WTC11 (cell line): ENCODE results near the gene UBR4. TPM values are rescaled to one million over a fixed set of nuclear protein-coding genes. Genes with fewer than 3 reads are reported as not detected.

Experiments
- ATAC-seq: fragments of 200-7000 bp; cut with Tn5 transposase; 2 replicates; pipeline ENCODE4 v1.10.0; 2021; ENCODE audit warnings: mild to moderate bottlenecking, moderate library complexity
- CTCF ChIA-PET: fragments of 300-600 bp; sonication (Branson Sonifier 250); formaldehyde crosslinking; loops from one replicate; lab custom pipeline; 2021; ENCODE audit warnings: antibody characterized with exemption; lab: Charles Lee
- POLR2A ChIA-PET: fragments of 350-600 bp; sonication (Branson Sonifier 250); formaldehyde crosslinking; loops from one replicate; lab custom pipeline; 2021; ENCODE audit warnings: antibody characterized with exemption; lab: Charles Lee
- DNase-seq: peaks from one replicate; pipeline ENCODE4 v3.0.0; 2021; ENCODE audit warnings: low spot score
- H3K27ac Mint-ChIP-seq: 2 replicates; pipeline ENCODE4 v1.8.0; 2021; ENCODE audit warnings: mixed read lengths
- H3K27me3 Mint-ChIP-seq: 2 replicates; pipeline ENCODE4 v1.8.0; 2021; ENCODE audit warnings: low read depth, mild to moderate bottlenecking, moderate library complexity, mixed read lengths
- H3K36me3 Mint-ChIP-seq: 2 replicates; pipeline ENCODE4 v1.8.0; 2021; ENCODE audit warnings: mixed read lengths
- H3K4me1 Mint-ChIP-seq: 2 replicates; pipeline ENCODE4 v1.8.0; 2022; ENCODE audit warnings: mixed read lengths
- H3K4me3 Mint-ChIP-seq: 2 replicates; pipeline ENCODE4 v1.8.0; 2021; ENCODE audit warnings: mild to moderate bottlenecking, moderate library complexity, mixed read lengths
- H3K9me3 Mint-ChIP-seq: 2 replicates; pipeline ENCODE4 v1.8.0; 2021; ENCODE audit warnings: mixed read lengths
- EMX1 ChIP-seq: fragments of 250-450 bp; sonication (Bioruptor Pico); IDR thresholded peaks from 2 replicates; pipeline ENCODE4 v1.8.0; 2021; ENCODE audit warnings: mild to moderate bottlenecking
- ETV6 ChIP-seq: sonication (generic); formaldehyde crosslinking; IDR thresholded peaks from 2 replicates; pipeline ENCODE4 v1.8.1; 2022; ENCODE audit warnings: mild to moderate bottlenecking, missing genetic modification reagents
- JAZF1 ChIP-seq: fragments of 250-450 bp; sonication (Bioruptor Pico); IDR thresholded peaks from 2 replicates; pipeline ENCODE4 v1.9.0; 2021; ENCODE audit warnings: moderate library complexity, mild to moderate bottlenecking, inconsistent platforms
- NR2C2 ChIP-seq: sonication (generic); formaldehyde crosslinking; IDR thresholded peaks from 2 replicates; pipeline ENCODE4 v1.8.0; 2022; ENCODE audit warnings: mild to moderate bottlenecking, missing genetic modification reagents
- TCF7 ChIP-seq: sonication (generic); formaldehyde crosslinking; IDR thresholded peaks from 2 replicates; pipeline ENCODE4 v1.8.0; 2022; ENCODE audit warnings: mild to moderate bottlenecking, low read depth, missing genetic modification reagents, moderate library complexity
- ZBTB21 ChIP-seq: sonication (generic); formaldehyde crosslinking; IDR thresholded peaks from 2 replicates; pipeline ENCODE4 v1.8.1; 2023; ENCODE audit warnings: mild to moderate bottlenecking, missing genetic modification reagents, borderline replicate concordance
- ZNF219 ChIP-seq: sonication (generic); formaldehyde crosslinking; IDR thresholded peaks from 2 replicates; pipeline ENCODE4 v1.8.0; 2023; ENCODE audit warnings: missing genetic modification reagents, mild to moderate bottlenecking, borderline replicate concordance
- ZNF396 ChIP-seq: fragments of 250-450 bp; sonication (Bioruptor Pico); IDR thresholded peaks from 2 replicates; pipeline ENCODE4 v1.8.0; 2021; ENCODE audit warnings: mild to moderate bottlenecking, moderate library complexity, borderline replicate concordance
- total RNA-seq: library from RNA; stranded (reverse); gene quantifications from 3 replicates; pipeline ENCODE4 v1.2.3, GENCODE V29; 2021
- TF ChIP-seq, protein P1 (sequence below): fragments of 250-450 bp; sonication (Bioruptor Pico); IDR thresholded peaks from 2 replicates; pipeline ENCODE4 v1.9.0; 2021; ENCODE audit warnings: moderate library complexity, mild to moderate bottlenecking, inconsistent platforms, borderline replicate concordance
- TF ChIP-seq, protein P2 (sequence below): sonication (generic); formaldehyde crosslinking; IDR thresholded peaks from 2 replicates; pipeline ENCODE4 v1.8.1; 2022; ENCODE audit warnings: low read depth, missing genetic modification reagents, borderline replicate concordance
- TF ChIP-seq, protein P3 (sequence below): sonication (generic); formaldehyde crosslinking; IDR thresholded peaks from 2 replicates; pipeline ENCODE4 v1.8.0; 2023; ENCODE audit warnings: missing genetic modification reagents, mild to moderate bottlenecking, borderline replicate concordance
- TF ChIP-seq, protein P4 (sequence below): fragments of 250-450 bp; sonication (Bioruptor Pico); conservative IDR thresholded peaks from 2 replicates; pipeline ENCODE4 v1.9.0; 2021; ENCODE audit warnings: mild to moderate bottlenecking
- TF ChIP-seq, protein P5 (sequence below): sonication (generic); formaldehyde crosslinking; IDR thresholded peaks from 2 replicates; pipeline ENCODE4 v1.8.1; 2022; ENCODE audit warnings: mild to moderate bottlenecking, moderate library complexity, missing genetic modification reagents
- TF ChIP-seq, protein P6 (sequence below): sonication (generic); formaldehyde crosslinking; IDR thresholded peaks from 2 replicates; pipeline ENCODE4 v1.8.0; 2023; ENCODE audit warnings: mild to moderate bottlenecking, missing genetic modification reagents

The UBR4 gene
- total RNA-seq, 1 experiment from 2014 or later: 179 TPM

DNA sequence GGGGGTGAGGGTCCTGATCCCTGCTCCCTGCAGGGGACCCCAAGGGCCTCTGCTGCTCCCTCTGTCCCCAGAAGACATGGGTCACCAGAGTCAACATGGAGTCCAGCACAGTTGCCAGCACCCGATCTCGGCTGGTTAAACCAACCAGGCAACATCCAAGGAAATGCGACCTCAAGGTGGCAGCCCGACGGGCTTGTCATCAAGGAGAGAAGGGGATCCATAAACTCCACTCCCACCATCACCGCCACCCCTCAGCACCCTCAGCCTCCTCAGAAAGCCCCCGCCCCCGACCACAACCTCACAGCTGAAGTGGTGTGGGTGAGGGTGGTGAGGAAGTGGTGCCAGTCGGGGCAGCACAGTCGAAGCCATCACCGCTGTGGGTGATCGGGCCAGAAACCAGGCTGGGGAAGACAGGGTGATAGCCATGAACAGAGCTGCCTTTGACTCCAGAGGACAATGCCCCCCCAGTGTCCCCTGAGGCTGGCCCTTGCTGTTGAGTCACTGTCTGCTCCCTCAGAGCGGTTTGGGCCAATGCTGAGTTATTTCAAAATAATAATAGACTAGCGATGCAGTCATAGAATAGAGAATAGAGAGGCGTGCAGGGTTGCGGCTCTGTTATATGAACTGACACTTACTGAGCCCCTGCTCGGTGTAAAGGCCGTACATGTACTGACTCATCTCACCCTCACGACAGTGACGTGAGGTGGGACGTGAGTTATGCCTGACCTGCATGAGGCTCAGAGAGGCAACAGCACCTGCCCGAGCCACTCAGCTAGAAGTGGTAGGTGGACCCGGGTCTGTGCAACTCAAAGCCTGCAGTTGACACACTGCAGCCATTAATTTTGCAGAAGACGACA is 164.9 kb downstream of the UBR4 start:
- no peaks in the 10 kb centered on the region for H3K9me3 Mint-ChIP-seq
- DNase-seq: no peak
- ATAC-seq: no peak
- no peaks in the 10 kb centered on the region for H3K36me3 Mint-ChIP-seq
- H3K4me1 Mint-ChIP-seq: peaks cover 10% of the 10 kb centered on the region
- TF ChIP-seq, protein P1, sequence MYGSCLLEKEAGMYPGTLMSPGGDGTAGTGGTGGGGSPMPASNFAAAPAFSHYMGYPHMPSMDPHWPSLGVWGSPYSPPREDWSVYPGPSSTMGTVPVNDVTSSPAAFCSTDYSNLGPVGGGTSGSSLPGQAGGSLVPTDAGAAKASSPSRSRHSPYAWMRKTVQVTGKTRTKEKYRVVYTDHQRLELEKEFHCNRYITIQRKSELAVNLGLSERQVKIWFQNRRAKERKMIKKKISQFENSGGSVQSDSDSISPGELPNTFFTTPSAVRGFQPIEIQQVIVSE (CRISPR knock-in tag): no peak
- TF ChIP-seq, protein P2, sequence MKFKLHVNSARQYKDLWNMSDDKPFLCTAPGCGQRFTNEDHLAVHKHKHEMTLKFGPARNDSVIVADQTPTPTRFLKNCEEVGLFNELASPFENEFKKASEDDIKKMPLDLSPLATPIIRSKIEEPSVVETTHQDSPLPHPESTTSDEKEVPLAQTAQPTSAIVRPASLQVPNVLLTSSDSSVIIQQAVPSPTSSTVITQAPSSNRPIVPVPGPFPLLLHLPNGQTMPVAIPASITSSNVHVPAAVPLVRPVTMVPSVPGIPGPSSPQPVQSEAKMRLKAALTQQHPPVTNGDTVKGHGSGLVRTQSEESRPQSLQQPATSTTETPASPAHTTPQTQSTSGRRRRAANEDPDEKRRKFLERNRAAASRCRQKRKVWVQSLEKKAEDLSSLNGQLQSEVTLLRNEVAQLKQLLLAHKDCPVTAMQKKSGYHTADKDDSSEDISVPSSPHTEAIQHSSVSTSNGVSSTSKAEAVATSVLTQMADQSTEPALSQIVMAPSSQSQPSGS (CRISPR knock-in tag): no peak
- TF ChIP-seq TCF7 (CRISPR knock-in tag) (no peak), JAZF1 (CRISPR knock-in tag) (no peak), ZBTB21 (CRISPR knock-in tag) (no peak), ZNF396 (no peak), ETV6 (CRISPR knock-in tag) (no peak), NR2C2 (CRISPR knock-in tag) (no peak), EMX1 (no peak), ZNF219 (CRISPR knock-in tag) (no peak)
- TF ChIP-seq, protein P3, sequence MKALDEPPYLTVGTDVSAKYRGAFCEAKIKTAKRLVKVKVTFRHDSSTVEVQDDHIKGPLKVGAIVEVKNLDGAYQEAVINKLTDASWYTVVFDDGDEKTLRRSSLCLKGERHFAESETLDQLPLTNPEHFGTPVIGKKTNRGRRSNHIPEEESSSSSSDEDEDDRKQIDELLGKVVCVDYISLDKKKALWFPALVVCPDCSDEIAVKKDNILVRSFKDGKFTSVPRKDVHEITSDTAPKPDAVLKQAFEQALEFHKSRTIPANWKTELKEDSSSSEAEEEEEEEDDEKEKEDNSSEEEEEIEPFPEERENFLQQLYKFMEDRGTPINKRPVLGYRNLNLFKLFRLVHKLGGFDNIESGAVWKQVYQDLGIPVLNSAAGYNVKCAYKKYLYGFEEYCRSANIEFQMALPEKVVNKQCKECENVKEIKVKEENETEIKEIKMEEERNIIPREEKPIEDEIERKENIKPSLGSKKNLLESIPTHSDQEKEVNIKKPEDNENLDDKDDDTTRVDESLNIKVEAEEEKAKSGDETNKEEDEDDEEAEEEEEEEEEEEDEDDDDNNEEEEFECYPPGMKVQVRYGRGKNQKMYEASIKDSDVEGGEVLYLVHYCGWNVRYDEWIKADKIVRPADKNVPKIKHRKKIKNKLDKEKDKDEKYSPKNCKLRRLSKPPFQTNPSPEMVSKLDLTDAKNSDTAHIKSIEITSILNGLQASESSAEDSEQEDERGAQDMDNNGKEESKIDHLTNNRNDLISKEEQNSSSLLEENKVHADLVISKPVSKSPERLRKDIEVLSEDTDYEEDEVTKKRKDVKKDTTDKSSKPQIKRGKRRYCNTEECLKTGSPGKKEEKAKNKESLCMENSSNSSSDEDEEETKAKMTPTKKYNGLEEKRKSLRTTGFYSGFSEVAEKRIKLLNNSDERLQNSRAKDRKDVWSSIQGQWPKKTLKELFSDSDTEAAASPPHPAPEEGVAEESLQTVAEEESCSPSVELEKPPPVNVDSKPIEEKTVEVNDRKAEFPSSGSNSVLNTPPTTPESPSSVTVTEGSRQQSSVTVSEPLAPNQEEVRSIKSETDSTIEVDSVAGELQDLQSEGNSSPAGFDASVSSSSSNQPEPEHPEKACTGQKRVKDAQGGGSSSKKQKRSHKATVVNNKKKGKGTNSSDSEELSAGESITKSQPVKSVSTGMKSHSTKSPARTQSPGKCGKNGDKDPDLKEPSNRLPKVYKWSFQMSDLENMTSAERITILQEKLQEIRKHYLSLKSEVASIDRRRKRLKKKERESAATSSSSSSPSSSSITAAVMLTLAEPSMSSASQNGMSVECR (CRISPR knock-in tag): no peak
- TF ChIP-seq, protein P4, sequence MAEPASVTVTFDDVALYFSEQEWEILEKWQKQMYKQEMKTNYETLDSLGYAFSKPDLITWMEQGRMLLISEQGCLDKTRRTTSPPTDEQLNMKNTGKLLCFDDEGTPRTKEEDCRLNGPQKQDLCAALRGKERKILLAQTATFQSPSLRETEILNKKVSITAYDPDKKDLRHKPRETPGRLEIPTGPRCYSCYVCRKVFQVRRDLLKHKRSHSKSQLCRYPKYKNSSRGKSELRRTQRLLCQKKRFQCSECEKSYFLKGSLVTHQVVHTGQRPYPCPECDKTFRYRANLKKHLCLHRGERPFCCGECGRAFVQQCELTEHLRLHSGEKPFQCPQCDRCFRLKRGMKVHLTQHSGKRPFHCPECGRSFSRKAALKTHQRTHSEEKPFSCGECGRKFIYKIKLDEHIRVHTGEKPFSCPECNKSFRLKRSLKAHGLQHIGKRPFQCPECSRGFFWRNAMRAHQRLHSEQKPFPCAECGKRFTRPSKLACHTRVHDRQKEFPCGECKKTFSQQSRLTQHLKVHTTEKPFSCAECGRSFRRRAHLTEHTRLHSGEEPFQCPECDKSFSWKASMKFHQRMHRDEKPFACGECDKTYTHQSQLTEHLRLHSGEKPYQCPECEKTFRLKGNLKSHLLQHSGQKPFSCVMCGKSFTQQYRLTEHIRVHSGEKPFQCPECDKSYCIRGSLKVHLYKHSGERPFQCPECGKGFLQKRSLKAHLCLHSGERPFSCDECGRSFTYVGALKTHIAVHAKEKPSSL (CRISPR knock-in tag): no peak
- TF ChIP-seq, protein P5, sequence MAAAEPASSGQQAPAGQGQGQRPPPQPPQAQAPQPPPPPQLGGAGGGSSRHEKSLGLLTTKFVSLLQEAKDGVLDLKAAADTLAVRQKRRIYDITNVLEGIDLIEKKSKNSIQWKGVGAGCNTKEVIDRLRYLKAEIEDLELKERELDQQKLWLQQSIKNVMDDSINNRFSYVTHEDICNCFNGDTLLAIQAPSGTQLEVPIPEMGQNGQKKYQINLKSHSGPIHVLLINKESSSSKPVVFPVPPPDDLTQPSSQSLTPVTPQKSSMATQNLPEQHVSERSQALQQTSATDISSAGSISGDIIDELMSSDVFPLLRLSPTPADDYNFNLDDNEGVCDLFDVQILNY (CRISPR knock-in tag): no peak
- TF ChIP-seq, protein P6, sequence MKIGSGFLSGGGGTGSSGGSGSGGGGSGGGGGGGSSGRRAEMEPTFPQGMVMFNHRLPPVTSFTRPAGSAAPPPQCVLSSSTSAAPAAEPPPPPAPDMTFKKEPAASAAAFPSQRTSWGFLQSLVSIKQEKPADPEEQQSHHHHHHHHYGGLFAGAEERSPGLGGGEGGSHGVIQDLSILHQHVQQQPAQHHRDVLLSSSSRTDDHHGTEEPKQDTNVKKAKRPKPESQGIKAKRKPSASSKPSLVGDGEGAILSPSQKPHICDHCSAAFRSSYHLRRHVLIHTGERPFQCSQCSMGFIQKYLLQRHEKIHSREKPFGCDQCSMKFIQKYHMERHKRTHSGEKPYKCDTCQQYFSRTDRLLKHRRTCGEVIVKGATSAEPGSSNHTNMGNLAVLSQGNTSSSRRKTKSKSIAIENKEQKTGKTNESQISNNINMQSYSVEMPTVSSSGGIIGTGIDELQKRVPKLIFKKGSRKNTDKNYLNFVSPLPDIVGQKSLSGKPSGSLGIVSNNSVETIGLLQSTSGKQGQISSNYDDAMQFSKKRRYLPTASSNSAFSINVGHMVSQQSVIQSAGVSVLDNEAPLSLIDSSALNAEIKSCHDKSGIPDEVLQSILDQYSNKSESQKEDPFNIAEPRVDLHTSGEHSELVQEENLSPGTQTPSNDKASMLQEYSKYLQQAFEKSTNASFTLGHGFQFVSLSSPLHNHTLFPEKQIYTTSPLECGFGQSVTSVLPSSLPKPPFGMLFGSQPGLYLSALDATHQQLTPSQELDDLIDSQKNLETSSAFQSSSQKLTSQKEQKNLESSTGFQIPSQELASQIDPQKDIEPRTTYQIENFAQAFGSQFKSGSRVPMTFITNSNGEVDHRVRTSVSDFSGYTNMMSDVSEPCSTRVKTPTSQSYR (CRISPR knock-in tag): no peak
- H3K4me3 Mint-ChIP-seq: no peak overlapping the region
- ChIA-PET CTCF (interaction anchor here (1.1 to 5.6 kb wide), 3 partner anchors 22 to 138 kb away, joined by 3 to 36 read pairs (median 14); no protein-coding TSS in a partner anchor), POLR2A (no interaction called here)
- H3K27ac Mint-ChIP-seq: no peak overlapping the region
- no peaks in the 10 kb centered on the region for H3K27me3 Mint-ChIP-seq
